ENCODE data around the gene MRPL24. TPM values are rescaled to one million over a fixed set of nuclear protein-coding genes. Genes with fewer than 3 reads are reported as not detected.
A peak's percentile ranks its signal among the peaks of the same experiment; 100 is the strongest.

Gene MRPL24
- total and polyA plus RNA-seq, 4 experiments from 2014 or later, result 44.1 to 150 (median 67.0) TPM

DNA sequence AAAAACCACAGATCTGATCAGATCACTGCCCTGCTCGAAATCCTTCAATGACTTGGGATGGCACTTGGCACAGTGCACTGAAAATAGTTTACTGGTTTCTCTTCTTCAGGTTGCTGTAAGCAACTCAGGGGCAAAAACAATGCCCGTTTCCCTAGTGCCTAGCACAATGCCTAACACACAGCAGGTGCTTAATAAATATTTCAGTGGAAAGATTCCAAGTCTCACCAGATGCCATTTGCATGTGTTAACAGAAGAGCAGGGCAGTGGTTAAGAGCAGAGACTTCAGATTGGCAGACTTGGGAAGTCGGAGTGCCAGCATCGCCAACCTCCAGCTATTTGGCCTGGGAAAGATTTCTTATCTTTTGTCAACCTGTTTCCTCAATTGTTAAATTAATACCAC lies 23.5 kb downstream of the MRPL24 start:
- Histone ChIP-seq H3K27ac (ENCODE audit: low read depth, low read length) (no peak overlapping the region), H3K36me3 (ENCODE audit: insufficient read depth, low read length) (peaks cover 16% of the 10 kb centered on the region), H3K9me3 (ENCODE audit: control insufficient read depth in 1 of 2, low read length in 2 of 2) (no peaks in the 10 kb centered on the region), H3K4me1 (ENCODE audit: insufficient read depth, low read length) (no peaks in the 10 kb centered on the region), H3K4me3 (ENCODE audit: low read length in 2 of 2) (no peak overlapping the region), H3K27me3 (ENCODE audit: insufficient read depth, low read length) (no peaks in the 10 kb centered on the region)
- Mint-ChIP-seq H3K4me3 (no peak overlapping the region), H3K36me3 (peaks cover 21 to 41% of the 10 kb centered on the region in 2 donors), H3K4me1 (peaks cover 3 to 10% (median 6%) of the 10 kb centered on the region in 4 donors), H3K27ac (no peak overlapping the region), H3K9me3 (no peaks in the 10 kb centered on the region), H3K27me3 (no peaks in the 10 kb centered on the region)
- POLR2A ChIA-PET (ENCODE audit: partially characterized antibody), result interaction anchor here (0.9 to 1.0 kb wide), 2 partner anchors 11 kb away, joined by 3 read pairs; partner anchors contain the start of genes CRABP2 and METTL25B
- no peak for DNase-seq
- CTCF ChIA-PET (ENCODE audit: partially characterized antibody), result interaction anchor here (1.5 to 14.1 kb wide), 3 partner anchors 9 to 29 kb away, joined by 6 to 146 read pairs (median 25); partner anchors contain the start of gene CRABP2
- intact Hi-C loops (cut with micrococcal nuclease), result no loop called here

DNA sequence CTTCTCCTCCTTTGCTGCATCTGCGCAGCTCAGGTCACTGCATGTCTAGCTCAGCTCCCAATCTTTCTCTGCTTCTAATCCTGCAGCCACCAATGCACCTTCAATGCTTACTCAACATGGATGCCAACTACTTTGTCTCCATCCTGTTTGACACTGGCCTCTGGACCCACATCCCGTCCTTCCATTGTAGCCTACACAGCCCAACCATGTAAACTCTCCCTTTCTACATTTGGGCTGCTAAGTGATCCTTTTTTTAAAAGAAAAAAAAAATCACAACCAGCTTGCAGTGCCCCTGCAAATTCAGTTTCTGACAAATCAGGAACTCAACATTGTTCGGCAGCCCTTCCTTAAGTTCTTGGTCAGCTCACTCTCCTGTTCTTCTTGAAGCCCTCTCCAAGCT lies 26.1 kb downstream of the MRPL24 start:
- H3K36me3 ChIP-seq (ENCODE audit: insufficient read depth, low read length), result no peaks in the 10 kb centered on the region
- H3K4me1 Mint-ChIP-seq, result peaks cover 3 to 8% (median 6%) of the 10 kb centered on the region in 4 donors
- H3K9me3 Mint-ChIP-seq, result no peaks in the 10 kb centered on the region
- ChIA-PET CTCF (ENCODE audit: partially characterized antibody) (interaction anchor here (2.3 to 14.1 kb wide), 3 partner anchors 9 to 27 kb away, joined by 20 to 146 read pairs (median 25); partner anchors contain the start of gene CRABP2), POLR2A (ENCODE audit: partially characterized antibody) (interaction anchor here (0.7 to 1.6 kb wide), 4 partner anchors 11 to 25 kb away, joined by 3 to 7 read pairs (median 4); partner anchors contain the start of genes ISG20L2 and METTL25B)
- no peaks in the 10 kb centered on the region for H3K4me1 ChIP-seq (ENCODE audit: insufficient read depth, low read length)
- no peaks in the 10 kb centered on the region for H3K9me3 ChIP-seq (ENCODE audit: control insufficient read depth in 1 of 2, low read length in 2 of 2)
- H3K27me3 Mint-ChIP-seq, result no peaks in the 10 kb centered on the region
- H3K4me3 Mint-ChIP-seq, result no peak overlapping the region
- peak overlapping the region in 2 of 7 donors; percentile 0 to 57 for H3K27ac Mint-ChIP-seq
- intact Hi-C loops (cut with micrococcal nuclease), result no loop called here
- H3K27me3 ChIP-seq (ENCODE audit: insufficient read depth, low read length), result no peaks in the 10 kb centered on the region
- no peak overlapping the region for H3K4me3 ChIP-seq (ENCODE audit: low read length in 2 of 2)
- H3K27ac ChIP-seq (ENCODE audit: low read depth, low read length), result no peak overlapping the region
- H3K36me3 Mint-ChIP-seq, result peaks cover 10 to 22% of the 10 kb centered on the region in 2 donors
- DNase-seq, result no peak

GRCh38 chr1:156712626-156713025 lies 28.3 kb downstream of the MRPL24 start:
- H3K36me3 Mint-ChIP-seq, result peaks cover 10 to 16% of the 10 kb centered on the region in 2 donors
- CTCF ChIA-PET (ENCODE audit: partially characterized antibody), result interaction anchor here (4.1 to 14.1 kb wide), 2 partner anchors 14 to 24 kb away, joined by 22 to 146 read pairs; no protein-coding TSS in a partner anchor
- POLR2A ChIA-PET (ENCODE audit: partially characterized antibody), result interaction anchor here (1.2 kb wide), 1 partner anchor 8 kb away, joined by 3 read pairs; no protein-coding TSS in a partner anchor
- no peak overlapping the region for H3K27ac Mint-ChIP-seq
- Histone ChIP-seq H3K36me3 (ENCODE audit: insufficient read depth, low read length) (no peaks in the 10 kb centered on the region), H3K27ac (ENCODE audit: low read depth, low read length) (no peak overlapping the region), H3K4me3 (ENCODE audit: low read length in 2 of 2) (no peak overlapping the region), H3K4me1 (ENCODE audit: insufficient read depth, low read length) (no peaks in the 10 kb centered on the region), H3K27me3 (ENCODE audit: insufficient read depth, low read length) (no peaks in the 10 kb centered on the region), H3K9me3 (ENCODE audit: control insufficient read depth in 1 of 2, low read length in 2 of 2) (no peaks in the 10 kb centered on the region)
- H3K4me3 Mint-ChIP-seq, result no peak overlapping the region
- H3K27me3 Mint-ChIP-seq, result no peaks in the 10 kb centered on the region
- no peak for DNase-seq
- intact Hi-C loops (cut with micrococcal nuclease), result no loop called here
- H3K9me3 Mint-ChIP-seq, result no peaks in the 10 kb centered on the region
- H3K4me1 Mint-ChIP-seq, result peaks cover 3 to 20% (median 7%) of the 10 kb centered on the region in 4 donors

GRCh38 chr1:156711011-156711817 lies 29.7 kb downstream of the MRPL24 start:
- intact Hi-C loops (cut with micrococcal nuclease), result no loop called here
- CTCF ChIA-PET (ENCODE audit: partially characterized antibody), result interaction anchor here (0.7 to 14.1 kb wide), 8 partner anchors 10 to 87 kb away, joined by 3 to 146 read pairs (median 3); no protein-coding TSS in a partner anchor
- Histone ChIP-seq H3K4me1 (ENCODE audit: insufficient read depth, low read length) (peaks cover 13% of the 10 kb centered on the region), H3K4me3 (ENCODE audit: low read length in 2 of 2) (no peak overlapping the region), H3K36me3 (ENCODE audit: insufficient read depth, low read length) (no peaks in the 10 kb centered on the region), H3K27ac (ENCODE audit: low read depth, low read length) (no peak overlapping the region), H3K27me3 (ENCODE audit: insufficient read depth, low read length) (no peaks in the 10 kb centered on the region), H3K9me3 (ENCODE audit: control insufficient read depth in 1 of 2, low read length in 2 of 2) (no peaks in the 10 kb centered on the region)
- POLR2A ChIA-PET (ENCODE audit: partially characterized antibody), result interaction anchor here (1.0 to 1.2 kb wide), 2 partner anchors 15 to 21 kb away, joined by 3 read pairs; no protein-coding TSS in a partner anchor
- no peak for DNase-seq
- Mint-ChIP-seq H3K4me1 (peaks cover 11 to 30% (median 16%) of the 10 kb centered on the region in 4 donors), H3K36me3 (peaks cover 6 to 11% of the 10 kb centered on the region in 2 donors), H3K4me3 (no peak overlapping the region), H3K27ac (peak overlapping the region in 1 of 7 donors; percentile 23), H3K9me3 (no peaks in the 10 kb centered on the region), H3K27me3 (no peaks in the 10 kb centered on the region)

- H3K4me3 Mint-ChIP-seq, result no peak overlapping the region
- H3K27ac Mint-ChIP-seq, result peak overlapping the region in 2 of 7 donors; percentile 37 to 48
- no peaks in the 10 kb centered on the region for H3K36me3 ChIP-seq (ENCODE audit: insufficient read depth, low read length)
These were observed 31.0 kb downstream of the MRPL24 start for GRCh38 chr1:156709757-156710489.

GRCh38 chr1:156709031-156709430 lies 31.9 kb downstream of the MRPL24 start:
- CTCF ChIA-PET (ENCODE audit: partially characterized antibody), result interaction anchor here (4.3 to 12.1 kb wide), 2 partner anchors 18 to 20 kb away, joined by 63 to 187 read pairs; partner anchors contain the start of genes ISG20L2 and METTL25B
- Mint-ChIP-seq H3K27me3 (peaks cover 4% of the 10 kb centered on the region in 2 donors), H3K4me3 (no peak overlapping the region), H3K27ac (peak overlapping the region in 6 of 7 donors; percentile 44 to 85 (median 51)), H3K9me3 (no peaks in the 10 kb centered on the region), H3K36me3 (peaks cover 0 to 4% of the 10 kb centered on the region in 2 donors), H3K4me1 (peaks cover 8 to 44% (median 23%) of the 10 kb centered on the region in 4 donors)
- Histone ChIP-seq H3K4me3 (ENCODE audit: low read length in 2 of 2) (no peak overlapping the region), H3K27ac (ENCODE audit: low read depth, low read length) (no peak overlapping the region), H3K27me3 (ENCODE audit: insufficient read depth, low read length) (peaks cover 6% of the 10 kb centered on the region), H3K4me1 (ENCODE audit: insufficient read depth, low read length) (peaks cover 32% of the 10 kb centered on the region), H3K9me3 (ENCODE audit: control insufficient read depth in 1 of 2, low read length in 2 of 2) (no peaks in the 10 kb centered on the region), H3K36me3 (ENCODE audit: insufficient read depth, low read length) (no peaks in the 10 kb centered on the region)
- no peak for DNase-seq
- POLR2A ChIA-PET (ENCODE audit: partially characterized antibody), result interaction anchor here (0.6 kb wide), 1 partner anchor 32 kb away, joined by 3 read pairs; no protein-coding TSS in a partner anchor
- intact Hi-C loops (cut with micrococcal nuclease), result loop anchor here (10.0 kb wide), 1 partner anchor 84 kb away; no protein-coding TSS in a partner anchor

More at GRCh38 chr1:156709757-156710489, 31.0 kb downstream of the MRPL24 start:
- ChIA-PET POLR2A (ENCODE audit: partially characterized antibody) (no interaction called here), CTCF (ENCODE audit: partially characterized antibody) (interaction anchor here (1.3 to 14.1 kb wide), 3 partner anchors 17 to 49 kb away, joined by 3 to 146 read pairs (median 22); no protein-coding TSS in a partner anchor)
- Histone ChIP-seq H3K27ac (ENCODE audit: low read depth, low read length) (no peak overlapping the region), H3K9me3 (ENCODE audit: control insufficient read depth in 1 of 2, low read length in 2 of 2) (no peaks in the 10 kb centered on the region), H3K27me3 (ENCODE audit: insufficient read depth, low read length) (no peaks in the 10 kb centered on the region), H3K4me3 (ENCODE audit: low read length in 2 of 2) (no peak overlapping the region), H3K4me1 (ENCODE audit: insufficient read depth, low read length) (peaks cover 26% of the 10 kb centered on the region)
- intact Hi-C loops (cut with micrococcal nuclease), result loop anchor here (10.0 kb wide), 1 partner anchor 85 kb away; no protein-coding TSS in a partner anchor
- Mint-ChIP-seq H3K36me3 (peaks cover 0 to 5% of the 10 kb centered on the region in 2 donors), H3K27me3 (no peaks in the 10 kb centered on the region), H3K4me1 (peaks cover 8 to 37% (median 20%) of the 10 kb centered on the region in 4 donors), H3K9me3 (no peaks in the 10 kb centered on the region)
- DNase-seq, result no peak

Measured in CD4-positive, alpha-beta memory T cell (primary cell).